ENCODE measurements around the gene CTNNA1.

Gene CTNNA1

GRCh38 chr5:138935466-138935865, 182.2 kb downstream of the CTNNA1 start:
- ATAC-seq = no peak

- ATAC-seq = no peak
These were observed 183.2 kb downstream of the CTNNA1 start for GRCh38 chr5:138936225-138936967.

GRCh38 chr5:138936968-138937345, 183.7 kb downstream of the CTNNA1 start:
- no peak for ATAC-seq

- no peak for ATAC-seq
These were observed 184.5 kb downstream of the CTNNA1 start for GRCh38 chr5:138937392-138938387.

GRCh38 chr5:138938526-138938925, 185.3 kb downstream of the CTNNA1 start:
- ATAC-seq = no peak

GRCh38 chr5:138942066-138942465, 188.8 kb downstream of the CTNNA1 start:
- no peak for ATAC-seq

- ATAC-seq = no peak
These were observed 189.6 kb downstream of the CTNNA1 start for GRCh38 chr5:138942861-138943260.

- ATAC-seq = no peak
These were observed 190.5 kb downstream of the CTNNA1 start for GRCh38 chr5:138943599-138944173.

- no peak for ATAC-seq
These were observed 191.5 kb downstream of the CTNNA1 start for GRCh38 chr5:138944527-138945322.

- no peak for ATAC-seq
These were observed 192.4 kb downstream of the CTNNA1 start for GRCh38 chr5:138945421-138946240.

- no peak for ATAC-seq
These were observed 193.0 kb downstream of the CTNNA1 start for GRCh38 chr5:138946241-138946623.

GRCh38 chr5:138946831-138947560, 193.8 kb downstream of the CTNNA1 start:
- ATAC-seq = no peak

- no peak for ATAC-seq
These were observed 194.6 kb downstream of the CTNNA1 start for GRCh38 chr5:138947780-138948179.

- no peak for ATAC-seq
These were observed 195.4 kb downstream of the CTNNA1 start for GRCh38 chr5:138948471-138949222.

GRCh38 chr5:138949223-138949574, 196.0 kb downstream of the CTNNA1 start:
- ATAC-seq = no peak

- no peak for ATAC-seq
These were observed 196.8 kb downstream of the CTNNA1 start for GRCh38 chr5:138949988-138950387.

- ATAC-seq = no peak
These were observed 197.3 kb downstream of the CTNNA1 start for GRCh38 chr5:138950421-138951031.

- ATAC-seq = no peak
These were observed 198.1 kb downstream of the CTNNA1 start for GRCh38 chr5:138951091-138951985.
